ENCODE measurements around the gene CSH2. TPM values are rescaled to one million over a fixed set of nuclear protein-coding genes. Genes with fewer than 3 reads are reported as not detected.
"Not testable (repeated sequence)": the region's sequence is repeated elsewhere in the genome, so short reads cannot be mapped to it uniquely, and the experiment has no call there.

CSH2 gene
- total RNA-seq, 1 experiment from 2014 or later: not detected

- WGBS (ENCODE audit: extremely low coverage, insufficient read length, low lambda C conversion rate): no CpG with 5 or more reads among the region's 10 CpGs
- H2BK120ac ChIP-seq (ENCODE audit: low read depth, low read length, poor library complexity, severe bottlenecking); H3K4me1 ChIP-seq (ENCODE audit: insufficient read depth, low read length); H3K79me1 ChIP-seq (ENCODE audit: insufficient read depth, low read depth, low read length, poor library complexity, severe bottlenecking); H3K27ac Mint-ChIP-seq; H3K18ac ChIP-seq (ENCODE audit: insufficient read length, low read depth, low read length); H3K27ac ChIP-seq (ENCODE audit: insufficient read length, low read depth, low read length); H4K5ac ChIP-seq (ENCODE audit: insufficient read length, low read depth, low read length); H3K9me3 Mint-ChIP-seq; H3K23me2 ChIP-seq (ENCODE audit: insufficient read length, low read depth, low read length, poor library complexity, severe bottlenecking); H3K27me3 ChIP-seq (ENCODE audit: insufficient read depth, low read length); H3K4me1 Mint-ChIP-seq; H3K4ac ChIP-seq (ENCODE audit: low read depth, low read length); H4K20me1 ChIP-seq (ENCODE audit: control insufficient read depth, insufficient read depth, insufficient read length); H2BK15ac ChIP-seq (ENCODE audit: low read depth, low read length); H3K23ac ChIP-seq (ENCODE audit: insufficient read length, low read depth, low read length); H3K4me2 ChIP-seq (ENCODE audit: insufficient read depth, insufficient read length, low read length); H3K27me3 Mint-ChIP-seq (ENCODE audit: low read depth); H2AK5ac ChIP-seq (ENCODE audit: insufficient read length, low read length); H2BK20ac ChIP-seq (ENCODE audit: low read depth, low read length, poor library complexity, severe bottlenecking); H3K9ac ChIP-seq (ENCODE audit: extremely low read depth, insufficient read length, low read length); DNase-seq; H2AFZ ChIP-seq (ENCODE audit: low read length); H3K4me3 Mint-ChIP-seq; H4K8ac ChIP-seq (replicated peaks; ENCODE audit: insufficient read length, low read depth, low read length); H4K91ac ChIP-seq (ENCODE audit: insufficient read length, low read depth, low read length); H3K9me3 ChIP-seq (ENCODE audit: control insufficient read depth, low read depth, low read length); H3K14ac ChIP-seq (ENCODE audit: insufficient read depth, low read length); H3K56ac ChIP-seq (ENCODE audit: insufficient read length, low read depth, low read length); H3K79me2 ChIP-seq (ENCODE audit: insufficient read depth, low read length); H3K36me3 Mint-ChIP-seq (ENCODE audit: insufficient read depth in 1 of 3, low read depth in 3 of 3); H2BK12ac ChIP-seq (ENCODE audit: insufficient read length, low read depth, low read length); H3T11ph ChIP-seq (ENCODE audit: low read length); H2BK5ac ChIP-seq (ENCODE audit: insufficient read length, low read length): not testable (repeated sequence)
These were observed 21.3 kb upstream of the CSH2 start for GRCh38 chr17:63894821-63895220.

- not testable (repeated sequence) for H2BK20ac ChIP-seq (ENCODE audit: low read depth, low read length, poor library complexity, severe bottlenecking); H2BK12ac ChIP-seq (ENCODE audit: insufficient read length, low read depth, low read length); H4K8ac ChIP-seq (replicated peaks; ENCODE audit: insufficient read length, low read depth, low read length); H3K36me3 Mint-ChIP-seq (ENCODE audit: insufficient read depth in 1 of 3, low read depth in 3 of 3); H3K23ac ChIP-seq (ENCODE audit: insufficient read length, low read depth, low read length); H2BK5ac ChIP-seq (ENCODE audit: insufficient read length, low read length); H3K27ac ChIP-seq (ENCODE audit: insufficient read length, low read depth, low read length); H3K9me3 Mint-ChIP-seq; H4K91ac ChIP-seq (ENCODE audit: insufficient read length, low read depth, low read length); H3K14ac ChIP-seq (ENCODE audit: insufficient read depth, low read length); H3K4me1 ChIP-seq (ENCODE audit: insufficient read depth, low read length); H4K5ac ChIP-seq (ENCODE audit: insufficient read length, low read depth, low read length); H2BK120ac ChIP-seq (ENCODE audit: low read depth, low read length, poor library complexity, severe bottlenecking); H3K27ac Mint-ChIP-seq; H3K4me2 ChIP-seq (ENCODE audit: insufficient read depth, insufficient read length, low read length); H3K9ac ChIP-seq (ENCODE audit: extremely low read depth, insufficient read length, low read length); H3K27me3 Mint-ChIP-seq (ENCODE audit: low read depth); H3K79me2 ChIP-seq (ENCODE audit: insufficient read depth, low read length); H2BK15ac ChIP-seq (ENCODE audit: low read depth, low read length); H3K4me1 Mint-ChIP-seq; H3K18ac ChIP-seq (ENCODE audit: insufficient read length, low read depth, low read length); H3T11ph ChIP-seq (ENCODE audit: low read length); H3K79me1 ChIP-seq (ENCODE audit: insufficient read depth, low read depth, low read length, poor library complexity, severe bottlenecking); H2AFZ ChIP-seq (ENCODE audit: low read length); H2AK5ac ChIP-seq (ENCODE audit: insufficient read length, low read length); H3K4ac ChIP-seq (ENCODE audit: low read depth, low read length); H3K27me3 ChIP-seq (ENCODE audit: insufficient read depth, low read length); H3K9me3 ChIP-seq (ENCODE audit: control insufficient read depth, low read depth, low read length); H3K4me3 Mint-ChIP-seq; H3K23me2 ChIP-seq (ENCODE audit: insufficient read length, low read depth, low read length, poor library complexity, severe bottlenecking); H3K56ac ChIP-seq (ENCODE audit: insufficient read length, low read depth, low read length); H4K20me1 ChIP-seq (ENCODE audit: control insufficient read depth, insufficient read depth, insufficient read length)
- WGBS (ENCODE audit: extremely low coverage, insufficient read length, low lambda C conversion rate): no CpG with 5 or more reads among the region's 3 CpGs
- peak; percentile 36 for DNase-seq
These were observed 20.5 kb upstream of the CSH2 start for GRCh38 chr17:63894021-63894420.

Data from H9 (cell line).